Suprapubic skin (tissue), 4 donors: ENCODE data around the gene EFCAB12.

ENCODE experiments used
- POLR2A ChIP-seq, 2 donors: fragments of 450-650 bp; IDR thresholded peaks; one replicate each; pipeline ENCODE4 v1.6.1; 2017; ENCODE audit warnings: antibody characterized with exemption in 2 of 2, mild to moderate bottlenecking in 2 of 2, moderate library complexity in 2 of 2
- POLR2AphosphoS5 ChIP-seq, 3 donors: sonication (generic); formaldehyde crosslinking; IDR thresholded peaks; one replicate each; pipeline ENCODE4 v1.6.1; 2017; ENCODE audit warnings: antibody characterized with exemption in 3 of 3
- TF ChIP-seq, protein P1 (sequence below), 2 donors: fragments of 200-600 bp in 1 of 2; fragments of 450-650 bp in 1 of 2; sonication (generic) in 1 of 2; IDR thresholded peaks; one replicate each; pipeline ENCODE4 v1.5.1; 2016 to 2019; ENCODE audit warnings: antibody characterized with exemption in 2 of 2, mild to moderate bottlenecking in 1 of 2, moderate library complexity in 1 of 2

DNA sequence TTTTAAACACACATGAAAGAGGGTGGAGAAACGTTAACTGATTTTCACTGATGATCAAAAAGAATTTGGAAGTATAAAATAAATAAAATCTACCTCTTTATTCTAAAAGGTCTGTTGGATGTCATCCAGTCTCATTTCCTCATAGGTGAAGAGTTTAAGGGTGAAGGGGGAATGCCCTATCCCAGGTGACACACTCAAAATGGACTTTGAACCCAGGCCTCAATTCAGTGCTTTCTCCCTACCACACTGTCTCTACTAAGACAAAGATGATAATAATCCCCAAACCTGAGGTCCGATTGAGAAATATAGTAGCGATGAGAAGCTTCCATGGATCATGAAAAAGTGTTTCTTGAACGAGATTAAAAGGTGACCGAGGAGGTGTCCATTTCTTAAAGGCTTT is 5.1 kb upstream of the EFCAB12 start:
- TF ChIP-seq, protein P1, sequence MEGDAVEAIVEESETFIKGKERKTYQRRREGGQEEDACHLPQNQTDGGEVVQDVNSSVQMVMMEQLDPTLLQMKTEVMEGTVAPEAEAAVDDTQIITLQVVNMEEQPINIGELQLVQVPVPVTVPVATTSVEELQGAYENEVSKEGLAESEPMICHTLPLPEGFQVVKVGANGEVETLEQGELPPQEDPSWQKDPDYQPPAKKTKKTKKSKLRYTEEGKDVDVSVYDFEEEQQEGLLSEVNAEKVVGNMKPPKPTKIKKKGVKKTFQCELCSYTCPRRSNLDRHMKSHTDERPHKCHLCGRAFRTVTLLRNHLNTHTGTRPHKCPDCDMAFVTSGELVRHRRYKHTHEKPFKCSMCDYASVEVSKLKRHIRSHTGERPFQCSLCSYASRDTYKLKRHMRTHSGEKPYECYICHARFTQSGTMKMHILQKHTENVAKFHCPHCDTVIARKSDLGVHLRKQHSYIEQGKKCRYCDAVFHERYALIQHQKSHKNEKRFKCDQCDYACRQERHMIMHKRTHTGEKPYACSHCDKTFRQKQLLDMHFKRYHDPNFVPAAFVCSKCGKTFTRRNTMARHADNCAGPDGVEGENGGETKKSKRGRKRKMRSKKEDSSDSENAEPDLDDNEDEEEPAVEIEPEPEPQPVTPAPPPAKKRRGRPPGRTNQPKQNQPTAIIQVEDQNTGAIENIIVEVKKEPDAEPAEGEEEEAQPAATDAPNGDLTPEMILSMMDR (IDR thresholded peaks at IDR 0.05) = no peak
- TF ChIP-seq POLR2A (IDR thresholded peaks at IDR 0.05) (no peak), POLR2AphosphoS5 (IDR thresholded peaks at IDR 0.05) (no peak)
